HL-60 (cell line): Measurements from ENCODE around the gene BCL7A.

Source experiments
- DNase-seq, 2 experiments: peaks; one replicate each; pipeline ENCODE4 v3.0.0-alpha.2; 2010 to 2020; ENCODE audit warnings: low read depth in 1 of 2, low spot score in 1 of 2
- H3K27ac ChIP-seq: fragments of 250-450 bp; sonication (Bioruptor Pico); replicated peaks from 2 replicates; pipeline ENCODE4 v1.5.1; 2020; ENCODE audit warnings: mild to moderate bottlenecking, moderate library complexity
- H3K27me3 ChIP-seq: fragments of 250-450 bp; sonication (Bioruptor Pico); 2 replicates; pipeline ENCODE4 v1.5.1; 2021; ENCODE audit warnings: mild to moderate bottlenecking, moderate library complexity; ENCODE audit not compliant: insufficient read depth, poor library complexity, severe bottlenecking
- H3K4me3 ChIP-seq: replicated peaks from 2 replicates; pipeline ENCODE4 v1.5.1; 2011; ENCODE audit warnings: mild to moderate bottlenecking, control low read depth, low read length; ENCODE audit not compliant: insufficient read depth
- GABPA ChIP-seq: IDR thresholded peaks from 2 replicates; pipeline ENCODE4 v1.6.1; 2012; ENCODE audit warnings: low read depth
- POLR2AphosphoS5 ChIP-seq: IDR thresholded peaks from 2 replicates; pipeline ENCODE4 v1.6.1; 2012; ENCODE audit warnings: low read depth
- SPI1 ChIP-seq: IDR thresholded peaks from 2 replicates; pipeline ENCODE4 v1.6.1; 2012; ENCODE audit warnings: low read depth, mild to moderate bottlenecking, borderline replicate concordance
- long read RNA-seq: library from polyadenylated mRNA; unstranded; transcript quantifications from one replicate; pipeline ENCODE4 v2.0.0, GENCODE V29; 2020
- TF ChIP-seq, protein P1 (sequence below): IDR thresholded peaks from 2 replicates; pipeline ENCODE4 v1.6.1; 2012; ENCODE audit warnings: low read depth; ENCODE audit not compliant: insufficient replicate concordance
- TF ChIP-seq, protein P2 (sequence below): IDR thresholded peaks from one replicate; pipeline ENCODE4 v1.5.1; 2011; ENCODE audit warnings: low read length, control low read depth, inconsistent platforms; ENCODE audit not compliant: insufficient read depth

The BCL7A gene
- long read RNA-seq, full-length matches to known transcripts = 103 of 111 reads
- long read RNA-seq, partial matches to known transcripts = 5 of 111 reads
- long read RNA-seq, other reads (novel, unspliced or antisense) = 3 of 111 reads

DNA sequence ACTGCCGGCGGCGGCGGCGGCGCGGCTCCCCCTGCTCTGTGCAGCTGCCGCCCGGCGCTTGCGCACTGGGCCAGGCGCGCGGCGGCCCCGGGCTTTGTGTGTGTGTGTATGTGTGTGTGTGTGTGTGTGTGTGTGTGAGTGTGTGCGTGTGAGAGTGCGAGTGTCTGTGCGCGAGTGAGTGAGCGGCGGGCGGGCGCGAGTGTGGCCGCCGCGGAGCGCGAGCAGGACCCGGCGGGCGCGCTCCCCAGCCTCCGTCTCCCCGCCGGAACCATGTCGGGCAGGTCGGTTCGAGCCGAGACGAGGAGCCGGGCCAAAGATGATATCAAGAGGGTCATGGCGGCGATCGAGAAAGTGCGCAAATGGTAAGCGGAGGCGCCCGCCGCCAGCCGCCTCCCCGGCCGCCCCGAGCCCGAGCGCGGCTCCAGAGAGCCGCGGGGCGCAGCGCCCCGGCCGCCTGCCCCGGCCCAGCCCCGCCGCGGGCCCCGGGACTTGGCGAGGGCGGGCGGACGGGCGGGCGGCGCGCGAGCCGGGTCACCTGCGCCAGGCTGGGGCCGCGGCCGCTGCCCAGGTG lies at the start of gene BCL7A:
BCL7A (plus strand) TSS at position 63 of the 571 bp plus-strand sequence; CDS start at position 271, 208 bp downstream.
- Histone ChIP-seq H3K27me3 (no peaks in the 10 kb centered on the region), H3K27ac (peak within 1 kb of the TSS; percentile 45), H3K4me3 (peak within 1 kb of the TSS; percentile 57)
- TF ChIP-seq, protein P1, sequence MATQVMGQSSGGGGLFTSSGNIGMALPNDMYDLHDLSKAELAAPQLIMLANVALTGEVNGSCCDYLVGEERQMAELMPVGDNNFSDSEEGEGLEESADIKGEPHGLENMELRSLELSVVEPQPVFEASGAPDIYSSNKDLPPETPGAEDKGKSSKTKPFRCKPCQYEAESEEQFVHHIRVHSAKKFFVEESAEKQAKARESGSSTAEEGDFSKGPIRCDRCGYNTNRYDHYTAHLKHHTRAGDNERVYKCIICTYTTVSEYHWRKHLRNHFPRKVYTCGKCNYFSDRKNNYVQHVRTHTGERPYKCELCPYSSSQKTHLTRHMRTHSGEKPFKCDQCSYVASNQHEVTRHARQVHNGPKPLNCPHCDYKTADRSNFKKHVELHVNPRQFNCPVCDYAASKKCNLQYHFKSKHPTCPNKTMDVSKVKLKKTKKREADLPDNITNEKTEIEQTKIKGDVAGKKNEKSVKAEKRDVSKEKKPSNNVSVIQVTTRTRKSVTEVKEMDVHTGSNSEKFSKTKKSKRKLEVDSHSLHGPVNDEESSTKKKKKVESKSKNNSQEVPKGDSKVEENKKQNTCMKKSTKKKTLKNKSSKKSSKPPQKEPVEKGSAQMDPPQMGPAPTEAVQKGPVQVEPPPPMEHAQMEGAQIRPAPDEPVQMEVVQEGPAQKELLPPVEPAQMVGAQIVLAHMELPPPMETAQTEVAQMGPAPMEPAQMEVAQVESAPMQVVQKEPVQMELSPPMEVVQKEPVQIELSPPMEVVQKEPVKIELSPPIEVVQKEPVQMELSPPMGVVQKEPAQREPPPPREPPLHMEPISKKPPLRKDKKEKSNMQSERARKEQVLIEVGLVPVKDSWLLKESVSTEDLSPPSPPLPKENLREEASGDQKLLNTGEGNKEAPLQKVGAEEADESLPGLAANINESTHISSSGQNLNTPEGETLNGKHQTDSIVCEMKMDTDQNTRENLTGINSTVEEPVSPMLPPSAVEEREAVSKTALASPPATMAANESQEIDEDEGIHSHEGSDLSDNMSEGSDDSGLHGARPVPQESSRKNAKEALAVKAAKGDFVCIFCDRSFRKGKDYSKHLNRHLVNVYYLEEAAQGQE = no peak
- peak; percentile 34; the same call in 1 of the 2 replicates for TF ChIP-seq POLR2AphosphoS5
- peak; percentile 60 to 69 for DNase-seq

DNA sequence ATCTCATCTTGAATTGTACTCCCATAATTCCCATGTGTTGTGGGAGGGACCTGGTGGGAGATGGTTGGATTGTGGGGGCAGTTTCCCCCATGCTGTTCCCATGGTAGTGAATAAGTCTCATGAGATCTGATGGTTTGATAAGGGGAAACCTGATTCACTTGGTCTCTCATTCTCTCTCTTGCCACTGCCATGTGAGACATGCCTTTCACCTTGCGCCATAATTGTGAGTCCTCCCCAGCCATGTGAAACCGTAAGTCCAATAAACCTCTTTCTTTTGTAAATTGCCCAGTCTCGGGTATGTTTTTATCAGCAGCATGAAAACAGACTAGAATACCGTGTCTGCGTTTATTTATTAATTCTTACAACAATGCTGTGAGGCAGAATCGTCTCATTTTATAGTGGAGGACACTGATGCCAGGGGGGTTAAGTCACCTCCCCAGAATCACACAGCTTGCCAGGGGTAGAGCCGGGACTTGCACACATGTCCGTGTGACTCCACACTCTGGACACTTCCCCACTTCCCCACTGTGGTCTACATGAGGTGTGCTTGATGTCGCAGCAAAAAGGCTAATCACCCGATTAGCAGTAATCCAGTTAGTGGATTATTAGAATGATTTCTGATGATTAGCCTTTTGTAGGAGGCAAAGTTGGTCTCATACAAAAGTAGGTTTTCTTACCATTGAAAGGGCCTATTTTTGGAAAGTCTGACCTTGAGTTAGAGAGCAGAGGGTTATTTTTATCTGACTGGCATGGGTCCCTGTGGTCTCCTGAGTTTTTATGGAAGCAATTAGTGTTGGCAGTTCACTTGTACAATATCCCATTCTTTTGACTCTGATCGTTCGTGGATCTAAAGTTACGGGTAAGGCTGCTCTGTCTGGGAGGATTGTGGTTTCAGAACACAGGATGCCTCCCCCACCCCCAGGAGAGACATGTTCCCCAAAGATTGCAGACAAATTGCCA lies 47.4 kb upstream of the BCL7A start:
- TF ChIP-seq POLR2AphosphoS5 (no peak), SPI1 (no peak; the same call in 1 of the 2 replicates), GABPA (no peak)
- TF ChIP-seq, protein P2, sequence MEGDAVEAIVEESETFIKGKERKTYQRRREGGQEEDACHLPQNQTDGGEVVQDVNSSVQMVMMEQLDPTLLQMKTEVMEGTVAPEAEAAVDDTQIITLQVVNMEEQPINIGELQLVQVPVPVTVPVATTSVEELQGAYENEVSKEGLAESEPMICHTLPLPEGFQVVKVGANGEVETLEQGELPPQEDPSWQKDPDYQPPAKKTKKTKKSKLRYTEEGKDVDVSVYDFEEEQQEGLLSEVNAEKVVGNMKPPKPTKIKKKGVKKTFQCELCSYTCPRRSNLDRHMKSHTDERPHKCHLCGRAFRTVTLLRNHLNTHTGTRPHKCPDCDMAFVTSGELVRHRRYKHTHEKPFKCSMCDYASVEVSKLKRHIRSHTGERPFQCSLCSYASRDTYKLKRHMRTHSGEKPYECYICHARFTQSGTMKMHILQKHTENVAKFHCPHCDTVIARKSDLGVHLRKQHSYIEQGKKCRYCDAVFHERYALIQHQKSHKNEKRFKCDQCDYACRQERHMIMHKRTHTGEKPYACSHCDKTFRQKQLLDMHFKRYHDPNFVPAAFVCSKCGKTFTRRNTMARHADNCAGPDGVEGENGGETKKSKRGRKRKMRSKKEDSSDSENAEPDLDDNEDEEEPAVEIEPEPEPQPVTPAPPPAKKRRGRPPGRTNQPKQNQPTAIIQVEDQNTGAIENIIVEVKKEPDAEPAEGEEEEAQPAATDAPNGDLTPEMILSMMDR = no peak
- TF ChIP-seq, protein P1 = no peak
- H3K27me3 ChIP-seq = no peaks in the 10 kb centered on the region
- no peak overlapping the region for H3K27ac ChIP-seq
- no peak for DNase-seq
- H3K4me3 ChIP-seq = no peak overlapping the region

DNA sequence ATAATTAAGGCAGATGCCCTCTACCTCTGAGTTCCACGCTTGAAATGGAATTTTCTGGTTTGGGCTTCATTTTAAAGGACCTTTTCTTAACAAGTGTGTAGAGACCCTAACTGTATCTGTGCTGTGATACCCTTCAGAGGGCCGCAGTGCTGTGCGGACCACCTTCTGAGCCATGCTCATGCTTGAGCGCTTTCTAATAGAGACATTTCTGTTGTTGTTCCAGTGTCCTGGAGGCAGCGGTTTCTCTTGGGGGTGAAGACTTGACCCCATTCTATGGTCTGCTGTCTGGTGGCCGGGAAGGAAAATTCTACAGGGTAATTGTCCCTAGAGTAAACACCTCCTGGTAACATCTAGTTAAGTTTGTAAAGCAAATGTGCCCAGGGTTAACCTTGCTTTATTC lies 46.7 kb upstream of the BCL7A start:
- Histone ChIP-seq H3K4me3 (no peak overlapping the region), H3K27ac (no peak overlapping the region), H3K27me3 (no peaks in the 10 kb centered on the region)
- TF ChIP-seq, protein P1 = no peak
- TF ChIP-seq SPI1 (no peak), GABPA (no peak), POLR2AphosphoS5 (no peak)
- TF ChIP-seq, protein P2 = no peak
- no peak for DNase-seq
